Erythroblast (primary cell): ENCODE measurements around the gene ASB2.

Experiments
- GATA1 ChIP-seq: IDR thresholded peaks from 2 replicates; pipeline ENCODE4 v1.6.1; 2011; ENCODE audit warnings: low read depth, mild to moderate bottlenecking, control low read depth, low read length, moderate library complexity
- POLR2A ChIP-seq: IDR thresholded peaks from 2 replicates; pipeline ENCODE4 v1.6.1; 2011; ENCODE audit warnings: mild to moderate bottlenecking, low read length

DNA sequence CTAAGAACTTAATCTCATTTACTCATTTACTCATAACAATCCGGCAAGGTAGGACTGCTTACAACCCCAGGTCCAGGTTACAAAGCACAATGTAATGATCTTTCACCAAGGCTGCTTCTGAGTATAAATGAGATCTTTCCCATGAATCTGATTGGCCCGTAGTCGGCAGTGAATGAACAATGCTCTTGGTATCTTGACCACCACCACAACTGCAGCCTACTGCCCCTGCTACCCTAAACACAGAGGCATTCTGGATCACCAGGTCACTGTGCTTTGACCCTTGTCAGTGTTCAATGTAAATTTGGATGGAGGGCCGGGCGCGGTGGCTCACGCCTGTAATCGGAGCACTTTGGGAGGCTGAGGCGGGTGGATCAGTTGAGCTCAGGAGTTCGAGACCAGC lies 33.3 kb downstream of the ASB2 start:
- TF ChIP-seq POLR2A (no peak), GATA1 (no peak)
